IMR-90 (cell line): ENCODE results near the gene WSB1. TPM values are rescaled to one million over a fixed set of nuclear protein-coding genes. Genes with fewer than 3 reads are reported as not detected.

Experiments
- ATAC-seq: fragments of 200-7000 bp; cut with Tn5 transposase; 2 replicates; pipeline ENCODE4 v1.9.1; 2020; ENCODE audit warnings: low read depth, mild to moderate bottlenecking, moderate library complexity
- BruUV-seq: library from RNA; stranded (reverse); fragments of 400-500 nt; replicated peaks from 2 replicates; lab custom pipeline; 2021; lab: Mats Ljungman, UMichigan
- CTCF ChIA-PET: fragments of 300-600 bp; formaldehyde crosslinking; extraction: SDS; loops from one replicate; lab custom pipeline; 2021; ENCODE audit warnings: antibody characterized with exemption; lab: Yijun Ruan, JAX
- POLR2A ChIA-PET: fragments of 300-600 bp; sonication (Branson Sonifier 250); formaldehyde crosslinking; loops from one replicate; lab custom pipeline; 2022; ENCODE audit warnings: antibody characterized with exemption; ENCODE audit not compliant: unreplicated experiment; lab: Charles Lee
- DNase-seq: peaks from one replicate; pipeline ENCODE4 v3.0.0; 2013
- H2AFZ ChIP-seq: replicated peaks from 2 replicates; pipeline ENCODE3; 2013; ENCODE audit warnings: low read length, mild to moderate bottlenecking; ENCODE audit not compliant: poor library complexity
- H2AK5ac ChIP-seq: 2 replicates; pipeline ENCODE4 v1.6.1; 2013; ENCODE audit warnings: low read depth, low read length, inconsistent platforms
- H2AK9ac ChIP-seq: replicated peaks from 2 replicates; pipeline ENCODE3; 2013; ENCODE audit warnings: mild to moderate bottlenecking, low read depth, low read length, moderate library complexity; ENCODE audit not compliant: poor library complexity
- H2BK120ac ChIP-seq: 2 replicates; pipeline ENCODE4 v1.6.1; 2013; ENCODE audit warnings: low read depth, low read length, inconsistent platforms
- H2BK15ac ChIP-seq: 3 replicates; pipeline ENCODE4 v1.6.1; 2013; ENCODE audit warnings: low read depth, low read length, inconsistent platforms
- H2BK20ac ChIP-seq: 2 replicates; pipeline ENCODE4 v1.6.1; 2013; ENCODE audit warnings: low read depth, mild to moderate bottlenecking, inconsistent platforms, low read length, moderate library complexity
- H2BK5ac ChIP-seq: 2 replicates; pipeline ENCODE4 v1.6.1; 2013; ENCODE audit warnings: mild to moderate bottlenecking, low read depth, low read length, inconsistent platforms; ENCODE audit not compliant: poor library complexity, severe bottlenecking
- H3K14ac ChIP-seq: replicated peaks from 2 replicates; pipeline ENCODE4 v1.6.1; 2013; ENCODE audit warnings: low read depth, low read length, inconsistent platforms
- H3K18ac ChIP-seq: 2 replicates; pipeline ENCODE4 v1.6.1; 2013; ENCODE audit warnings: low read depth, low read length, control low read depth
- H3K23ac ChIP-seq: 2 replicates; pipeline ENCODE4 v1.6.1; 2013; ENCODE audit warnings: low read depth, low read length, inconsistent platforms
- H3K27ac ChIP-seq: 2 replicates; pipeline ENCODE4 v1.5.1; 2013; ENCODE audit warnings: mild to moderate bottlenecking, control low read depth, low read length; ENCODE audit not compliant: insufficient read depth
- H3K27me3 ChIP-seq: 2 replicates; pipeline ENCODE4 v1.6.1; 2013; ENCODE audit warnings: low read length; ENCODE audit not compliant: control insufficient read depth, insufficient read depth
- H3K36me3 ChIP-seq: 2 replicates; pipeline ENCODE4 v1.6.1; 2013; ENCODE audit warnings: low read length, mixed read lengths; ENCODE audit not compliant: control insufficient read depth, insufficient read depth
- H3K4ac ChIP-seq: 2 replicates; pipeline ENCODE4 v1.6.1; 2013; ENCODE audit warnings: low read depth, low read length, inconsistent platforms
- H3K4me1 ChIP-seq: 2 replicates; pipeline ENCODE4 v1.6.1; 2013; ENCODE audit warnings: low read length, mixed read lengths; ENCODE audit not compliant: control insufficient read depth, insufficient read depth
- H3K4me2 ChIP-seq: 2 replicates; pipeline ENCODE4 v1.6.1; 2013; ENCODE audit warnings: low read depth, mild to moderate bottlenecking, control low read depth, low read length, moderate library complexity
- H3K4me3 ChIP-seq: 2 replicates; pipeline ENCODE4 v1.5.1; 2013; ENCODE audit warnings: low read depth, mild to moderate bottlenecking, control low read depth, low read length, moderate library complexity; ENCODE audit not compliant: insufficient read depth
- H3K56ac ChIP-seq: 2 replicates; pipeline ENCODE4 v1.6.1; 2013; ENCODE audit warnings: low read length, inconsistent platforms; ENCODE audit not compliant: insufficient read depth; ENCODE audit errors: extremely low read depth
- H3K79me1 ChIP-seq, 2 experiments: 2 replicates each; pipeline ENCODE4 v1.6.1; 2013; ENCODE audit warnings: low read length in 2 of 2, inconsistent platforms in 1 of 2, low read depth in 1 of 2
- H3K9ac ChIP-seq: 2 replicates; pipeline ENCODE4 v1.6.1; 2013; ENCODE audit warnings: low read depth, low read length, control low read depth
- H3K9me1 ChIP-seq: 2 replicates; pipeline ENCODE4 v1.6.1; 2013; ENCODE audit warnings: low read length, inconsistent platforms; ENCODE audit not compliant: insufficient read depth
- H3K9me3 ChIP-seq: 2 replicates; pipeline ENCODE4 v1.6.1; 2013; ENCODE audit warnings: low read length; ENCODE audit not compliant: control insufficient read depth, insufficient read depth
- H4K20me1 ChIP-seq: 2 replicates; pipeline ENCODE4 v1.6.1; 2013; ENCODE audit warnings: low read length, inconsistent platforms; ENCODE audit not compliant: insufficient read depth
- H4K5ac ChIP-seq: 2 replicates; pipeline ENCODE4 v1.6.1; 2013; ENCODE audit warnings: mild to moderate bottlenecking, low read depth, low read length, control low read depth
- H4K8ac ChIP-seq, 2 experiments: 2 replicates each; pipeline ENCODE4 v1.6.1; 2013; ENCODE audit warnings: low read depth in 2 of 2, low read length in 2 of 2, control low read depth in 1 of 2, inconsistent platforms in 1 of 2
- H4K91ac ChIP-seq: 2 replicates; pipeline ENCODE4 v1.6.1; 2013; ENCODE audit warnings: low read depth, low read length, inconsistent platforms; ENCODE audit not compliant: insufficient read depth
- CEBPB ChIP-seq: IDR thresholded peaks from 2 replicates; pipeline ENCODE4 v1.6.1; 2012; ENCODE audit warnings: low read depth, low read length, improper control_type of control experiment
- CHD1 ChIP-seq: IDR thresholded peaks from 2 replicates; pipeline ENCODE4 v1.6.1; 2012; ENCODE audit warnings: low read depth, low read length, improper control_type of control experiment
- ELK1 ChIP-seq: fragments of 150-350 bp; IDR thresholded peaks from 2 replicates; pipeline ENCODE4 v1.6.1; 2016; ENCODE audit warnings: low read depth, mild to moderate bottlenecking, low read length, moderate library complexity, borderline replicate concordance
- FOS ChIP-seq: fragments of 150-350 bp; IDR thresholded peaks from 2 replicates; pipeline ENCODE4 v1.6.1; 2016; ENCODE audit warnings: low read depth, low read length
- MAZ ChIP-seq: IDR thresholded peaks from 2 replicates; pipeline ENCODE4 v1.6.1; 2012; ENCODE audit warnings: low read depth, mild to moderate bottlenecking, low read length, improper control_type of control experiment, moderate library complexity, borderline replicate concordance
- MXI1 ChIP-seq: IDR thresholded peaks from 2 replicates; pipeline ENCODE4 v1.6.1; 2012; ENCODE audit warnings: low read depth, mild to moderate bottlenecking, low read length, moderate library complexity, borderline replicate concordance
- NFE2L2 ChIP-seq: fragments of 150-350 bp; IDR thresholded peaks from 2 replicates; pipeline ENCODE4 v1.6.1; 2016; ENCODE audit warnings: low read depth, mild to moderate bottlenecking, low read length
- POLR2A ChIP-seq: IDR thresholded peaks from 2 replicates; pipeline ENCODE4 v1.6.1; 2012; ENCODE audit warnings: mild to moderate bottlenecking, low read depth, low read length
- RAD21 ChIP-seq: IDR thresholded peaks from 2 replicates; pipeline ENCODE4 v1.6.1; 2012; ENCODE audit warnings: low read length, improper control_type of control experiment
- RFX5 ChIP-seq: IDR thresholded peaks from 2 replicates; pipeline ENCODE4 v1.8.0; 2012; ENCODE audit warnings: low read depth, mild to moderate bottlenecking, low read length, moderate library complexity
- SMC3 ChIP-seq: fragments of 150-350 bp; IDR thresholded peaks from 2 replicates; pipeline ENCODE4 v1.6.1; 2016; ENCODE audit warnings: low read depth, mild to moderate bottlenecking, antibody characterized with exemption, low read length, moderate library complexity
- WGBS, 2 experiments: methylation state at CpG; one replicate each; pipeline versions ENCODE4 v1.1.5 to v1.1.7; 2013; ENCODE audit warnings: missing lambda C conversion rate in 2 of 2; ENCODE audit not compliant: insufficient read length in 1 of 2; ENCODE audit errors: extremely low coverage in 2 of 2; 5-methylcytosine and 5-hydroxymethylcytosine counted together
- dilution Hi-C: fragments of 300-500 bp; cut with HindIII; formaldehyde crosslinking; loops from one replicate; pipeline ENCODE4 v1.14.3; 2018; ENCODE audit warnings: low sequenced_read_pairs; ENCODE audit not compliant: unreplicated experiment
- in situ Hi-C: fragments of 300-500 bp; cut with MboI; formaldehyde crosslinking; loops from 3 replicates; pipeline ENCODE4 v1.14.3; 2019; ENCODE audit warnings: low sequenced_read_pairs, inconsistent platforms, mixed read lengths
- intact Hi-C: fragments of 100-400 bp; cut with micrococcal nuclease; formaldehyde crosslinking; loops from 2 replicates; pipeline ENCODE4 v1.10.0; 2022
- polyA plus RNA-seq, 3 experiments: library from polyadenylated mRNA; depleted of rRNA; stranded (reverse); fragments of >200 nt; gene quantifications; 2 replicates each; pipeline ENCODE4 v1.2.3, GENCODE V29; 2012; ENCODE audit warnings: low replicate concordance in 1 of 3
- total RNA-seq: library from RNA; depleted of rRNA; stranded (reverse); fragments of >200 nt; gene quantifications from 2 replicates; pipeline ENCODE4 v1.2.3, GENCODE V29; 2012

The WSB1 gene
- total and polyA plus RNA-seq, 2 of the 4 experiments (the other 2 are of a cell fraction): 140 to 266 TPM

GRCh38 chr17:27326051-27326450, 32.1 kb downstream of the WSB1 start:
- H3K9me3 ChIP-seq: no peaks in the 10 kb centered on the region
- no peaks in the 10 kb centered on the region for H3K79me1 ChIP-seq
- H4K20me1 ChIP-seq: no peaks in the 10 kb centered on the region
- 60% methylated on average over 2 of the region's 2 CpGs; no CpG with 5 or more reads in 1 of the 2 experiments for WGBS, 2 experiments
- peaks cover 7% of the 10 kb centered on the region; the same call in 1 of the 2 replicates for H3K9me1 ChIP-seq
- no peak overlapping the region for H3K27ac ChIP-seq
- intact Hi-C loops (no loop called here), dilution Hi-C loops (loop anchor here (25.0 kb wide), 1 partner anchor 89 kb away; no protein-coding TSS in a partner anchor), in situ Hi-C loops (no loop called here)
- no peak overlapping the region for H3K4me3 ChIP-seq
- ATAC-seq (no peak), DNase-seq (no peak)
- no peak overlapping the region for H3K14ac ChIP-seq
- no peak overlapping the region for H3K4ac ChIP-seq
- TF ChIP-seq ELK1 (no peak), SMC3 (no peak), CEBPB (no peak), FOS (no peak), RAD21 (no peak), MAZ (no peak), CHD1 (no peak), POLR2A (no peak), RFX5 (no peak), MXI1 (no peak), NFE2L2 (no peak)
- H2BK5ac ChIP-seq: no peak overlapping the region
- H2BK15ac ChIP-seq: no peak overlapping the region
- H3K18ac ChIP-seq: no peak overlapping the region
- H3K4me2 ChIP-seq: no peak overlapping the region
- H4K8ac ChIP-seq: no peak overlapping the region
- POLR2A ChIA-PET: interaction anchor here (0.6 kb wide), 1 partner anchor 50 kb away, joined by 5 read pairs; no protein-coding TSS in a partner anchor
- no TSS peak for BruUV-seq
- no peak overlapping the region for H2BK20ac ChIP-seq
- no peaks in the 10 kb centered on the region for H3K36me3 ChIP-seq
- H2AK5ac ChIP-seq: no peak overlapping the region
- CTCF ChIA-PET: no interaction called here
- no peak overlapping the region for H3K23ac ChIP-seq
- H3K9ac ChIP-seq: no peak overlapping the region
- no peaks in the 10 kb centered on the region for H3K27me3 ChIP-seq
- no peak overlapping the region for H2AFZ ChIP-seq
- no peak overlapping the region for H4K5ac ChIP-seq
- no peak overlapping the region for H3K56ac ChIP-seq
- H2AK9ac ChIP-seq: no peak overlapping the region
- peaks cover 4% of the 10 kb centered on the region; the same call in 1 of the 2 replicates for H3K4me1 ChIP-seq
- no peak overlapping the region for H4K91ac ChIP-seq
- no peak overlapping the region for H2BK120ac ChIP-seq
